Osteoblast (primary cell): ENCODE measurements around the gene ZNF146. TPM values are rescaled to one million over a fixed set of nuclear protein-coding genes. Genes with fewer than 3 reads are reported as not detected.

Experiments used
- DNase-seq: peaks from one replicate; pipeline ENCODE4 v3.0.0; 2011; ENCODE audit warnings: low spot score, mixed read lengths; ENCODE audit not compliant: insufficient read length; ENCODE audit errors: missing footprints
- H2AFZ ChIP-seq: 2 replicates; pipeline ENCODE4 v1.6.0; 2011; ENCODE audit warnings: mild to moderate bottlenecking, low read length
- H3K27ac ChIP-seq: 2 replicates; pipeline ENCODE4 v1.5.1; 2011; ENCODE audit warnings: mild to moderate bottlenecking, low read depth, low read length, moderate library complexity
- H3K27me3 ChIP-seq: 2 replicates; pipeline ENCODE4 v1.6.0; 2012; ENCODE audit warnings: mild to moderate bottlenecking, control low read depth, inconsistent platforms, low read length, moderate library complexity; ENCODE audit not compliant: insufficient read depth
- H3K36me3 ChIP-seq: 2 replicates; pipeline ENCODE4 v1.5.1; 2011; ENCODE audit warnings: mild to moderate bottlenecking, low read length, control low read depth, moderate library complexity; ENCODE audit not compliant: insufficient read depth
- H3K4me1 ChIP-seq: 2 replicates; pipeline ENCODE4 v1.5.1; 2011; ENCODE audit warnings: mild to moderate bottlenecking, low read length, control low read depth, moderate library complexity; ENCODE audit not compliant: insufficient read depth
- H3K4me2 ChIP-seq: 2 replicates; pipeline ENCODE4 v1.6.0; 2011; ENCODE audit warnings: mild to moderate bottlenecking, low read length; ENCODE audit not compliant: insufficient read depth
- H3K4me3 ChIP-seq: fragments of 200-600 bp; sonication (generic); 3 replicates; pipeline ENCODE4 v1.5.1; 2012; ENCODE audit warnings: mild to moderate bottlenecking, low read length, inconsistent platforms; ENCODE audit not compliant: insufficient read depth
- H3K79me2 ChIP-seq: 2 replicates; pipeline ENCODE4 v1.6.0; 2012; ENCODE audit warnings: mild to moderate bottlenecking, low read length, control low read depth, inconsistent platforms; ENCODE audit not compliant: insufficient read depth
- H3K9me3 ChIP-seq: 2 replicates; pipeline ENCODE4 v1.5.1; 2011; ENCODE audit warnings: low read depth, low read length, control low read depth
- H4K20me1 ChIP-seq: 2 replicates; pipeline ENCODE4 v1.6.0; 2012; ENCODE audit warnings: mild to moderate bottlenecking, low read length, control low read depth; ENCODE audit not compliant: insufficient read depth
- CTCF ChIP-seq: IDR thresholded peaks from 2 replicates; pipeline ENCODE4 v1.5.1; 2011; ENCODE audit warnings: mild to moderate bottlenecking, low read depth, low read length, moderate library complexity; ENCODE audit errors: extremely low read depth
- total RNA-seq: library from RNA; depleted of rRNA; stranded (reverse); fragments of >200 nt; gene quantifications from 2 replicates; pipeline ENCODE4 v1.2.3, GENCODE V29; 2012

Gene ZNF146
- total RNA-seq, 1 donor: 82.2 TPM

GRCh38 chr19:36198119-36198518, 16.8 kb upstream of the ZNF146 start:
- DNase-seq: no peak
- Histone ChIP-seq H3K36me3 (peaks cover 5% of the 10 kb centered on the region), H2AFZ (no peak overlapping the region), H3K27me3 (no peaks in the 10 kb centered on the region), H3K79me2 (peaks cover 3% of the 10 kb centered on the region), H3K27ac (no peak overlapping the region), H3K4me1 (no peaks in the 10 kb centered on the region), H3K4me3 (no peak overlapping the region), H4K20me1 (no peaks in the 10 kb centered on the region), H3K4me2 (no peak overlapping the region), H3K9me3 (no peaks in the 10 kb centered on the region)
- TF ChIP-seq CTCF: no peak

DNA sequence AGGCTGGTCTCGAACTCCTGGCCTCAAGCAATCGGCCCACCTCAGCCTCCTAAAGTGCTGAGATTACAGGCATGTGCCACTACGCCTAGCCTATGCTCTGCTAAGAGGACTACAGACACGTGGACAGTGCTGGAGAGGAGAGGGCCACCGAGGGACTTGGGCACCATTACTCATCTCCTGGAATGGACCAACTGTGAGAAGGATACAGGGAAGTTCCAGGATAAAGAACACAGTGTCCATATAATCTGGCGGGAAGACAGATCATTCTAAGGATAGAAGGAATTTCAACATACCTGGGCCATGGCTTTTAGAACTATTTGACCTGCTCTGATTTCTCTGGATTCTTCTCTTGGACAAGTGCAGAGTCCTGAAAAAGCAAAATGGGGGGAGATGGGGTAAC, 13.2 kb upstream of the ZNF146 start:
- Histone ChIP-seq H3K27me3 (no peaks in the 10 kb centered on the region), H3K4me3 (no peak overlapping the region), H3K79me2 (peaks cover 3% of the 10 kb centered on the region), H3K4me1 (no peaks in the 10 kb centered on the region), H4K20me1 (no peaks in the 10 kb centered on the region), H3K4me2 (no peak overlapping the region), H3K36me3 (no peaks in the 10 kb centered on the region), H2AFZ (no peak overlapping the region), H3K27ac (no peak overlapping the region), H3K9me3 (no peaks in the 10 kb centered on the region)
- no peak for TF ChIP-seq CTCF
- DNase-seq: no peak

- no peaks in the 10 kb centered on the region for H3K36me3 ChIP-seq
These were observed 11.6 kb upstream of the ZNF146 start for GRCh38 chr19:36203293-36203692.

DNA sequence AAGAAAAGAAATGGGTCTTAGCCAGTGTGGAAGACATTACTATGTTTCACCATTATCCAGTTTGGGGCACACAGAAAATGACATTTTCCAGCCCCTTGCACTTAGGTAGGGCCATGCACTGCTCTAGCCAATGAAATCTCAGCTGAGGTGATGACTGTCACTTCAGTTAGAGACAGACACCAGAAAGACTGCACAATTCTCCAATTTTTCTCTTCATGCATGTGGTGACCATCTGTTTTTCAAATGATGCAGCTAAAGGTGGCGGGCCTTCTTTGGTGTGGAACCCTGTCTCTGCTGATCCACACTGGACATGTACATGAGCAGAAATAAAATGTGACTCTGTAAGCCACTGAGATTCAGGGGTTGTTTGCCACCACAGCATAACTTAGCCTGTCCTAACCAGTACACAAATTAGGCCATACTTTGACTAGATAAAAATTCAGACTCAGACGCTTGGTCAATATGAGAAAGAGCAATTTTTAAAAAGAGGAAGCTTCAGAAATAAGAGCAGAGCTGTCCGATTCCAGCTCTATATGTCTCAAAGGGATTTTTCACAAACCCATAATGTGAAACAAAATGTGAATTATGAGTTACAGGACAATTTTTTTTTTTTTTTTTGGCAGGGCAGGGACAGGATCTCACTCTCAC, 7.2 kb upstream of the ZNF146 start:
- no peak for TF ChIP-seq CTCF
- H3K4me2 ChIP-seq: no peak overlapping the region
- peaks cover 19% of the 10 kb centered on the region for H3K79me2 ChIP-seq
- no peak overlapping the region for H3K27ac ChIP-seq
- no peaks in the 10 kb centered on the region for H3K9me3 ChIP-seq
- no peak overlapping the region for H2AFZ ChIP-seq
- no peaks in the 10 kb centered on the region for H3K27me3 ChIP-seq
- H3K36me3 ChIP-seq: peaks cover 4% of the 10 kb centered on the region
- H3K4me1 ChIP-seq: no peaks in the 10 kb centered on the region
- no peak for DNase-seq
- H3K4me3 ChIP-seq: no peak overlapping the region
- peaks cover 2% of the 10 kb centered on the region for H4K20me1 ChIP-seq

More at GRCh38 chr19:36203293-36203692, 11.6 kb upstream of the ZNF146 start:
- no peaks in the 10 kb centered on the region for H3K9me3 ChIP-seq
- H3K27ac ChIP-seq: no peak overlapping the region
- no peaks in the 10 kb centered on the region for H3K27me3 ChIP-seq
- H2AFZ ChIP-seq: no peak overlapping the region
- H3K4me2 ChIP-seq: no peak overlapping the region
- DNase-seq: no peak
- peaks cover 9% of the 10 kb centered on the region for H3K79me2 ChIP-seq
- no peak for TF ChIP-seq CTCF
- H3K4me3 ChIP-seq: no peak overlapping the region
- no peaks in the 10 kb centered on the region for H3K4me1 ChIP-seq
- H4K20me1 ChIP-seq: peaks cover 2% of the 10 kb centered on the region
